Endothelial cell of umbilical vein (primary cell): ENCODE measurements around the gene ADAMTS6.

Experiments used
- EZH2 ChIP-seq: IDR thresholded peaks from 2 replicates; pipeline ENCODE4 v1.6.1; 2012; ENCODE audit warnings: borderline replicate concordance, low read depth, mild to moderate bottlenecking, moderate library complexity, low read length, inconsistent platforms; ENCODE audit not compliant: severe bottlenecking
- FOS ChIP-seq: IDR thresholded peaks from 2 replicates; pipeline ENCODE4 v1.6.1; 2011; ENCODE audit warnings: mild to moderate bottlenecking, low read length, moderate library complexity, borderline replicate concordance; ENCODE audit not compliant: insufficient read depth
- POLR2A ChIP-seq: IDR thresholded peaks from 2 replicates; pipeline ENCODE4 v1.6.1; 2012; ENCODE audit warnings: low read depth, mild to moderate bottlenecking, control low read depth, low read length
- TF ChIP-seq, protein P1 (sequence below), 2 donors: IDR thresholded peaks; 1 replicate in 1 of 2; 2 replicates in 1 of 2; pipeline ENCODE4 v1.5.1; 2011; ENCODE audit warnings: low read length in 2 of 2, mild to moderate bottlenecking in 2 of 2, moderate library complexity in 2 of 2, control low read depth in 1 of 2, inconsistent platforms in 1 of 2, low read depth in 1 of 2; ENCODE audit not compliant: insufficient read depth in 1 of 2; ENCODE audit errors: extremely low read depth in 1 of 2
- TF ChIP-seq, protein P2 (sequence below): IDR thresholded peaks from 2 replicates; pipeline ENCODE4 v1.6.1; 2011; ENCODE audit not compliant: insufficient read depth, insufficient read length

DNA sequence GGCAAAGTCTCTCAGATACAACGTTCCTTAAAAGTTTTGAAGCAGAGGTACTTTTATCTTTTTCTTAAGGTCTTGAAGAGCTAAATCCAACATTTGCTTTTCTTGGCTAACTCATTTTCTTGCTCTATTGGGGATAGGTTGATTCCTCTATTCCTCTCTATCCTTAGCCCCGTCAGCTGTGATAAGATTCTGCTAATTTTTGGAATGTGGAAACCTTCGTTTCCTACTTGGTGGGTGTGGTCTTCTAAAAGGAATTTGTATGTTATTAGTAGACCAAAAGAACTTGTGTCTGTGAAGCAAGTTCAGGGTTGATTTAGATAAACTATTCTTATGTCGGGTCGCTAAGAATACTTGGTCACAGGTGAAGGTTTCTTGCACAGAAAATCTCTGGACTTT lies 308.6 kb downstream of the ADAMTS6 start:
- TF ChIP-seq POLR2A (no peak), EZH2 (no peak), FOS (no peak)
- TF ChIP-seq, protein P1, sequence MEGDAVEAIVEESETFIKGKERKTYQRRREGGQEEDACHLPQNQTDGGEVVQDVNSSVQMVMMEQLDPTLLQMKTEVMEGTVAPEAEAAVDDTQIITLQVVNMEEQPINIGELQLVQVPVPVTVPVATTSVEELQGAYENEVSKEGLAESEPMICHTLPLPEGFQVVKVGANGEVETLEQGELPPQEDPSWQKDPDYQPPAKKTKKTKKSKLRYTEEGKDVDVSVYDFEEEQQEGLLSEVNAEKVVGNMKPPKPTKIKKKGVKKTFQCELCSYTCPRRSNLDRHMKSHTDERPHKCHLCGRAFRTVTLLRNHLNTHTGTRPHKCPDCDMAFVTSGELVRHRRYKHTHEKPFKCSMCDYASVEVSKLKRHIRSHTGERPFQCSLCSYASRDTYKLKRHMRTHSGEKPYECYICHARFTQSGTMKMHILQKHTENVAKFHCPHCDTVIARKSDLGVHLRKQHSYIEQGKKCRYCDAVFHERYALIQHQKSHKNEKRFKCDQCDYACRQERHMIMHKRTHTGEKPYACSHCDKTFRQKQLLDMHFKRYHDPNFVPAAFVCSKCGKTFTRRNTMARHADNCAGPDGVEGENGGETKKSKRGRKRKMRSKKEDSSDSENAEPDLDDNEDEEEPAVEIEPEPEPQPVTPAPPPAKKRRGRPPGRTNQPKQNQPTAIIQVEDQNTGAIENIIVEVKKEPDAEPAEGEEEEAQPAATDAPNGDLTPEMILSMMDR (IDR thresholded peaks at IDR 0.05; ENCODE audit: extremely low read depth in 1 of 2, insufficient read depth in 1 of 2, low read depth in 1 of 2, low read length in 2 of 2) = no peak
- TF ChIP-seq, protein P2, sequence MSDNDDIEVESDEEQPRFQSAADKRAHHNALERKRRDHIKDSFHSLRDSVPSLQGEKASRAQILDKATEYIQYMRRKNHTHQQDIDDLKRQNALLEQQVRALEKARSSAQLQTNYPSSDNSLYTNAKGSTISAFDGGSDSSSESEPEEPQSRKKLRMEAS = no peak
